Activated CD8-positive, alpha-beta memory T cell treated with anti-CD3 and anti-CD28 coated beads, Interleukin-2, amount 50 U/mL, for 24 hours (primary cell): Measurements from ENCODE around the gene LTB4R2.

Source experiments
- DNase-seq: peaks from one replicate; pipeline ENCODE4 v3.0.0-alpha.2; 2020; ENCODE audit errors: extremely low read depth

The LTB4R2 gene

GRCh38 chr14:24277606-24278321, 32.2 kb upstream of the LTB4R2 start:
- DNase-seq = no peak

- DNase-seq = no peak
Measured at GRCh38 chr14:24278424-24278823, 31.5 kb upstream of the LTB4R2 start.

GRCh38 chr14:24279301-24280186, 30.4 kb upstream of the LTB4R2 start:
- DNase-seq = no peak

- DNase-seq = no peak
Measured at GRCh38 chr14:24280797-24281460, 29.0 kb upstream of the LTB4R2 start.

GRCh38 chr14:24281636-24282035, 28.3 kb upstream of the LTB4R2 start:
- DNase-seq = no peak

GRCh38 chr14:24282736-24283135, 27.2 kb upstream of the LTB4R2 start:
- no peak for DNase-seq

GRCh38 chr14:24283796-24284460, 26.0 kb upstream of the LTB4R2 start:
- DNase-seq = no peak

- DNase-seq = no peak
Measured at GRCh38 chr14:24284501-24285035, 25.4 kb upstream of the LTB4R2 start.

GRCh38 chr14:24285351-24285750, 24.6 kb upstream of the LTB4R2 start:
- DNase-seq = no peak

- DNase-seq = no peak
Measured at GRCh38 chr14:24286996-24287395, 22.9 kb upstream of the LTB4R2 start.

GRCh38 chr14:24289649-24290280, 20.2 kb upstream of the LTB4R2 start:
- no peak for DNase-seq

GRCh38 chr14:24290746-24291145, 19.2 kb upstream of the LTB4R2 start:
- DNase-seq = no peak

GRCh38 chr14:24291446-24292117, 18.4 kb upstream of the LTB4R2 start:
- DNase-seq = no peak

GRCh38 chr14:24292118-24292807, 17.7 kb upstream of the LTB4R2 start:
- DNase-seq = no peak

- DNase-seq = no peak
Measured at GRCh38 chr14:24293525-24293924, 16.4 kb upstream of the LTB4R2 start.

GRCh38 chr14:24296341-24297157, 13.4 kb upstream of the LTB4R2 start:
- DNase-seq = peak; percentile 57

GRCh38 chr14:24297190-24297964, 12.6 kb upstream of the LTB4R2 start:
- DNase-seq = no peak

- DNase-seq = no peak
Measured at GRCh38 chr14:24298892-24299254, 11.1 kb upstream of the LTB4R2 start.
